ENCODE results near the gene USP54. TPM values are rescaled to one million over a fixed set of nuclear protein-coding genes. Genes with fewer than 3 reads are reported as not detected.
A peak's percentile ranks its signal among the peaks of the same experiment; 100 is the strongest.

USP54 gene
- total RNA-seq, 3 donors from 2014 or later = 97.0 to 149 (median 109) TPM

DNA sequence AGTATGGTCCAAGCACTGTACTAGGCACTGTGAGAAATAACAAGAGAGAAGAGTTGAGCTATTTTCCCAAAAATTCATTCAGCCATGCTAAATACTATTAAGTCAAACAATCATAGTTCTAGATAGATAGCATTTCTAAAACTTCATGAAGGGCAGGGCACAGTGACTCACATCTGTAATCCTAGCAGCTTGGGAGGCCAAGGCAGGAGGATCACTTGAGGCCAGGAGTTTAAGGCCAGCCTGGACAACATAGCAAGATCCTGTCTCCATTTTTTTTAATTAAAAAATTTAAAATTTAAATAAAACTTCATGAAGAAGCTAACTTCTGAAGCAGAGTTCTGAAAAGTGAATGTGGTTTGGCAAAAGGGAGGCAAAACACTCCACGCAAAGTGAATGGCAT is 29.9 kb downstream of the USP54 start:
- intact Hi-C loops (cut with DNase I, micrococcal nuclease) = no loop called here
- Histone ChIP-seq H3K9me3 (no peaks in the 10 kb centered on the region), H3K36me3 (ENCODE audit: low read depth) (no peaks in the 10 kb centered on the region), H3K4me3 (no peak overlapping the region), H3K4me1 (ENCODE audit: low read depth) (no peaks in the 10 kb centered on the region)
- ATAC-seq = no peak
- no peak for DNase-seq
- TF ChIP-seq, protein P1, sequence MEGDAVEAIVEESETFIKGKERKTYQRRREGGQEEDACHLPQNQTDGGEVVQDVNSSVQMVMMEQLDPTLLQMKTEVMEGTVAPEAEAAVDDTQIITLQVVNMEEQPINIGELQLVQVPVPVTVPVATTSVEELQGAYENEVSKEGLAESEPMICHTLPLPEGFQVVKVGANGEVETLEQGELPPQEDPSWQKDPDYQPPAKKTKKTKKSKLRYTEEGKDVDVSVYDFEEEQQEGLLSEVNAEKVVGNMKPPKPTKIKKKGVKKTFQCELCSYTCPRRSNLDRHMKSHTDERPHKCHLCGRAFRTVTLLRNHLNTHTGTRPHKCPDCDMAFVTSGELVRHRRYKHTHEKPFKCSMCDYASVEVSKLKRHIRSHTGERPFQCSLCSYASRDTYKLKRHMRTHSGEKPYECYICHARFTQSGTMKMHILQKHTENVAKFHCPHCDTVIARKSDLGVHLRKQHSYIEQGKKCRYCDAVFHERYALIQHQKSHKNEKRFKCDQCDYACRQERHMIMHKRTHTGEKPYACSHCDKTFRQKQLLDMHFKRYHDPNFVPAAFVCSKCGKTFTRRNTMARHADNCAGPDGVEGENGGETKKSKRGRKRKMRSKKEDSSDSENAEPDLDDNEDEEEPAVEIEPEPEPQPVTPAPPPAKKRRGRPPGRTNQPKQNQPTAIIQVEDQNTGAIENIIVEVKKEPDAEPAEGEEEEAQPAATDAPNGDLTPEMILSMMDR (IDR thresholded peaks at IDR 0.05) = no peak

DNA sequence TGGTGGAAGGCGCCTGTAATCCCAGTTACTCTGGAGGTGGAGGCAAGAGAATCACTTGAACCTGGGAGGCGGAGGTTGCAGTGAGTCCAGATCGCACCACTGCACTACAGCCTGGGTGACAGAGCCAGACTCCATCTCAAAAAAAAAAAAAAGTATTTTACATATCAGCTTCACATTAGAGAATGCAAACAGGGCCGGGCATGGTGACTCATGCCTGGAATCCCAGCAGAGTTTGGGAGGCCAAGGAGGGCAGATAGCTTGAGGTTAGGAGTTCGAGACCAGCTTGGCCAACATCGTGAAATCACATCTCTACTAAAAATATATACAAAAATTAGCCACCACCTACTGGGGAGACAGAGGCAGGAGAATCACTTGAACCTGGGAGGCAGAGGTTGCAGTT is 31.6 kb downstream of the USP54 start:
- Histone ChIP-seq H3K4me1 (ENCODE audit: low read depth) (peaks cover 1% of the 10 kb centered on the region), H3K4me3 (no peak overlapping the region), H3K9me3 (no peaks in the 10 kb centered on the region), H3K36me3 (ENCODE audit: low read depth) (no peaks in the 10 kb centered on the region)
- DNase-seq = no peak
- TF ChIP-seq, protein P1 (IDR thresholded peaks at IDR 0.05) = no peak
- intact Hi-C loops (cut with DNase I, micrococcal nuclease) = no loop called here
- ATAC-seq = no peak

DNA sequence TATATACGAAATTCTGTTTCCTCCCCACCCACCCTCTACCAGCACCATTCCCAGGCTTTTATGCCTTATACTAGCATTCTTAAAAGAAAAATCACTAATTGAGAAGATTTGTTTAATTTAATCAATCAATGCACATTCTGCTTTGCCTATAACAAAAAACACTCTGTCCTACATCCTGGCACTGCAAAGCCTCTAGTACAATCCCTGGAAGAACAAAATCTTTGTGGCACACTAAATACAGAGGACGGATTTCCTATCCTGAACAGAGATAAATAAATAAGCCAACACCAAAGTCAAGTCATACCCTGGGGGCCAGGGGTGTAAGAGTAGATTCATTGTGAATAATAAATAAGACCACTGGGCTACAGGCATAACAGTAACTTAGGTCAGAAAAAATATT is 34.3 kb downstream of the USP54 start:
- intact Hi-C loops (cut with DNase I, micrococcal nuclease) = no loop called here
- H3K36me3 ChIP-seq (ENCODE audit: low read depth) = no peaks in the 10 kb centered on the region
- no peak for ATAC-seq
- peaks cover 10% of the 10 kb centered on the region for H3K4me1 ChIP-seq (ENCODE audit: low read depth)
- H3K9me3 ChIP-seq = no peaks in the 10 kb centered on the region
- H3K4me3 ChIP-seq = no peak overlapping the region
- no peak for DNase-seq
- TF ChIP-seq, protein P1 (IDR thresholded peaks at IDR 0.05) = no peak

DNA sequence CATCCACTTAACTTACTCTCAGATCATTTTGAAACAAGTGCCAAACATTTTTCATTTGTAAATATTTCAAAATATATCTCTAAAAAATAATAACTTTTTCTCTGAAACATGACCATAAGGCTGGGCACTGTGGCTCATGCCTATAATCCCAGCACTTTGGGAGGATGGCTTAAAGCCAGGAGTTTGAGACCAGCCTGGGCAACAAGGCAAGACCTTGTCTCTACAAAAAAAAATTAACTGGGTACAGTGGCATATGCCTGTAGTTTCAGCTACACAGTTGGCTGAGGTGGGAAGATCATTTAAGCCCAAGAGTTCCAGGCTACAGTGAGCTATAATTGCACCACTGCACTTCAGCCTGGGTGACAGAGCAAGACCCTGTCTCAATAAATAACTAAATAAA is 36.4 kb downstream of the USP54 start:
- Histone ChIP-seq H3K4me1 (ENCODE audit: low read depth) (peaks cover 10% of the 10 kb centered on the region), H3K4me3 (no peak overlapping the region), H3K9me3 (no peaks in the 10 kb centered on the region), H3K36me3 (ENCODE audit: low read depth) (no peaks in the 10 kb centered on the region)
- no peak for DNase-seq
- intact Hi-C loops (cut with DNase I, micrococcal nuclease) = no loop called here
- no peak for ATAC-seq
- TF ChIP-seq, protein P1 (IDR thresholded peaks at IDR 0.05) = no peak

DNA sequence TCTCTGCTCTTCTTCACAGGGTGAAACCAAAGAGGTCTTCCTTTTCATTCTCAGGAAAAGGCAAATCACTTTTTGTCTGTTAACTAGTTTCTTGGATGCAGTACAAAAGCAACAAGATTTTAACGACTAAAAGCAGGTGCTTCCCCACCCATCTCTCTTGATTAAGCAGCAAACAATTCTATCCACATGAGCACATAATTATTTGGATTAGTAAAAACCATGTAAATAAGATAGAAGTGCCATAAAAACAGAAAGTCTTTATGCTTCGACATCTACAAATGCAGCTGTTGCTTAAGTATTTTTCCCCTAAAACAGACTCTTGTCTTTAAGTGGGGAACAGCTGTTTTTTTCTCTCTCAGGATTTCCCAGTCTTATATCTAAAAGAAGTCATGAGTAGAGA is 37.4 kb downstream of the USP54 start:
- TF ChIP-seq, protein P1 (IDR thresholded peaks at IDR 0.05) = no peak
- DNase-seq = no peak
- Histone ChIP-seq H3K4me1 (ENCODE audit: low read depth) (peaks cover 10% of the 10 kb centered on the region), H3K36me3 (ENCODE audit: low read depth) (no peaks in the 10 kb centered on the region), H3K4me3 (no peak overlapping the region), H3K9me3 (no peaks in the 10 kb centered on the region)
- intact Hi-C loops (cut with DNase I, micrococcal nuclease) = no loop called here
- peak; percentile 43 for ATAC-seq
